Neural progenitor cell (in vitro differentiated cells): ENCODE data around the gene MAT1A.

Source experiments
- EZH2 ChIP-seq: fragments of 200-600 bp; sonication (generic); IDR thresholded peaks from 2 replicates; pipeline ENCODE4 v1.6.1; 2017; ENCODE audit warnings: antibody characterized with exemption, mild to moderate bottlenecking, moderate library complexity
- TF ChIP-seq, protein P1 (sequence below): fragments of 200-600 bp; sonication (generic); IDR thresholded peaks from 2 replicates; pipeline ENCODE4 v1.5.1; 2017; ENCODE audit warnings: antibody characterized with exemption, mild to moderate bottlenecking

DNA sequence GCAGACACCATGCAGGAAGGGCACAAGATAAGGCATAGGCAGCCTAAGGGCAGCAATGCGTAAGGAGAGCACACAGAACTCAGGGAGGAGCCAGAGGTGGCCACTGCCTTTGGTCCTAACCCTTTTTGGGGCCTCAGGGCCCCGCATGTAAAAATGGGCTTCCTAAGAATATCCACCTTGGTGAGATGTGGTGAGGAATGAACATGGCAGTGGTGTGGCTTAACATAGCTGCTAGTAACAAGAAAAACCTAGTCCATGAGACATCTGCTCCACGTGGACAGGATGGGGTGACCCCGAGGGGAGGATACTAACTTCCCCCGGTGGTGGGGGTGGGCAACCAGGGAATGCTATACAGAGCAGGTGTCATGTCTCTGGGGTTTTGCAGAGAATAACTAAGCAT lies 18.0 kb downstream of the MAT1A start:
- TF ChIP-seq EZH2: no peak
- TF ChIP-seq, protein P1, sequence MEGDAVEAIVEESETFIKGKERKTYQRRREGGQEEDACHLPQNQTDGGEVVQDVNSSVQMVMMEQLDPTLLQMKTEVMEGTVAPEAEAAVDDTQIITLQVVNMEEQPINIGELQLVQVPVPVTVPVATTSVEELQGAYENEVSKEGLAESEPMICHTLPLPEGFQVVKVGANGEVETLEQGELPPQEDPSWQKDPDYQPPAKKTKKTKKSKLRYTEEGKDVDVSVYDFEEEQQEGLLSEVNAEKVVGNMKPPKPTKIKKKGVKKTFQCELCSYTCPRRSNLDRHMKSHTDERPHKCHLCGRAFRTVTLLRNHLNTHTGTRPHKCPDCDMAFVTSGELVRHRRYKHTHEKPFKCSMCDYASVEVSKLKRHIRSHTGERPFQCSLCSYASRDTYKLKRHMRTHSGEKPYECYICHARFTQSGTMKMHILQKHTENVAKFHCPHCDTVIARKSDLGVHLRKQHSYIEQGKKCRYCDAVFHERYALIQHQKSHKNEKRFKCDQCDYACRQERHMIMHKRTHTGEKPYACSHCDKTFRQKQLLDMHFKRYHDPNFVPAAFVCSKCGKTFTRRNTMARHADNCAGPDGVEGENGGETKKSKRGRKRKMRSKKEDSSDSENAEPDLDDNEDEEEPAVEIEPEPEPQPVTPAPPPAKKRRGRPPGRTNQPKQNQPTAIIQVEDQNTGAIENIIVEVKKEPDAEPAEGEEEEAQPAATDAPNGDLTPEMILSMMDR: no peak
